RWPE1 (cell line): ENCODE results near the gene MOB3A.
A peak's percentile ranks its signal among the peaks of the same experiment; 100 is the strongest.
"Not testable (repeated sequence)": the region's sequence is repeated elsewhere in the genome, so short reads cannot be mapped to it uniquely, and the experiment has no call there.

Experiments used
- CTCF ChIA-PET: fragments of 350-600 bp; sonication (Branson Sonifier 250); formaldehyde crosslinking; extraction: SDS; loops from one replicate; lab custom pipeline; 2021; lab: Yijun Ruan, JAX
- POLR2A ChIA-PET: fragments of 400-600 bp; formaldehyde crosslinking; extraction: SDS; loops from one replicate; lab custom pipeline; 2020; ENCODE audit warnings: antibody characterized with exemption; ENCODE audit not compliant: low non-redundant PET; lab: Yijun Ruan, JAX
- DNase-seq: peaks from one replicate; pipeline ENCODE4 v3.0.0; 2012; ENCODE audit warnings: low spot score
- H3K27ac ChIP-seq: fragments of 450-650 bp; 2 replicates; pipeline ENCODE4 v1.5.1; 2017
- CTCF ChIP-seq: fragments of 450-650 bp; conservative IDR thresholded peaks from 2 replicates; pipeline ENCODE4 v1.5.1; 2017; ENCODE audit warnings: low read depth, mild to moderate bottlenecking

MOB3A gene

DNA sequence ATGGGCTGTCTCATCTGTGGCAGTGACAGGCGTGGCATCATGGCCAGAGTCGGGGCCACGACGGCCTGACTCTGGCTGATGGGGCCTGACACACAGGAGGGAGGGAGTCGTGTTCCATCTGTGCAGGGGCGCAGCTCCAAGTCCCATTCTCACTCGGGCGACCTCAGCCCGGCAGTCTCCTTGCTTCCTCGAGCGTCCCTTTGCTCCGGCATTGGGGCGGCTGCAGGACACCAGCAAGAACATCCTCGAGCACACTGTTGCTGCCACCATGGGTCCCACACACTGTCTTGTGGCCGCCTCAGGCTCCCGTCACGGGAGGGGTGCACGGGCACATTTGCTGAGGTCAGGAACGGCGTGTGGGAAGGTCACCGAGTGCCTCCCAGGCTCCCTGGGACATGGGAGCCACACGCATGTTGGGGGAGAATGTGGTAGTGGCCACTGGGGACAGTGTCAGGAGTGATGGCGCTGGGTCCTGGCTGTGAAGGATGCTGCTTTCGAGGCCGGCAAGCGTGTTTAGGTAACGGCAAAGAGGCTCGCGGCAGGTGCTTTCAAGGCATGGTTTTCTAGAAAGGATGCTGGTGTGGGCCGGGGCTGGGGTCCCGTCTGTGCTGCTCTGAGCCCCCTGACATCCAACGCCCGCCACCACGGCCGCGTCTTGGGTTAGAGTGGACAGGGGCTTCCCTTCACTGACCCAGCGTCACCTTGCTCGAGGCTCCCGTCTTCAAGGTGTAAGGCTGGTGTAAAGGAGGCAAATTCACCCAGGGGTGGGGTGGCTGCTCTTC is 4.0 kb upstream of the MOB3A start:
- POLR2A ChIA-PET: no interaction called here
- no peak for DNase-seq
- no peak for TF ChIP-seq CTCF
- CTCF ChIA-PET: no interaction called here
- peak overlapping the region; percentile 98 for H3K27ac ChIP-seq

GRCh38 chr19:2099054-2099501 is 3.0 kb upstream of the MOB3A start:
- peak overlapping the region; percentile 98 for H3K27ac ChIP-seq
- no peak for TF ChIP-seq CTCF
- ChIA-PET CTCF (no interaction called here), POLR2A (no interaction called here)
- DNase-seq: no peak

- H3K27ac ChIP-seq: peak overlapping the region; percentile 98
- DNase-seq: no peak
- no peak for TF ChIP-seq CTCF
- ChIA-PET CTCF (no interaction called here), POLR2A (no interaction called here)
These were observed 1.8 kb upstream of the MOB3A start for GRCh38 chr19:2097886-2098327.

- no peak for TF ChIP-seq CTCF
- ChIA-PET CTCF (interaction anchor here (0.7 kb wide), 1 partner anchor 228 kb away, joined by 5 read pairs; no protein-coding TSS in a partner anchor), POLR2A (no interaction called here)
- H3K27ac ChIP-seq: peak overlapping the region; percentile 98
- DNase-seq: no peak
These were observed 1.2 kb upstream of the MOB3A start for GRCh38 chr19:2097203-2097885.

DNA sequence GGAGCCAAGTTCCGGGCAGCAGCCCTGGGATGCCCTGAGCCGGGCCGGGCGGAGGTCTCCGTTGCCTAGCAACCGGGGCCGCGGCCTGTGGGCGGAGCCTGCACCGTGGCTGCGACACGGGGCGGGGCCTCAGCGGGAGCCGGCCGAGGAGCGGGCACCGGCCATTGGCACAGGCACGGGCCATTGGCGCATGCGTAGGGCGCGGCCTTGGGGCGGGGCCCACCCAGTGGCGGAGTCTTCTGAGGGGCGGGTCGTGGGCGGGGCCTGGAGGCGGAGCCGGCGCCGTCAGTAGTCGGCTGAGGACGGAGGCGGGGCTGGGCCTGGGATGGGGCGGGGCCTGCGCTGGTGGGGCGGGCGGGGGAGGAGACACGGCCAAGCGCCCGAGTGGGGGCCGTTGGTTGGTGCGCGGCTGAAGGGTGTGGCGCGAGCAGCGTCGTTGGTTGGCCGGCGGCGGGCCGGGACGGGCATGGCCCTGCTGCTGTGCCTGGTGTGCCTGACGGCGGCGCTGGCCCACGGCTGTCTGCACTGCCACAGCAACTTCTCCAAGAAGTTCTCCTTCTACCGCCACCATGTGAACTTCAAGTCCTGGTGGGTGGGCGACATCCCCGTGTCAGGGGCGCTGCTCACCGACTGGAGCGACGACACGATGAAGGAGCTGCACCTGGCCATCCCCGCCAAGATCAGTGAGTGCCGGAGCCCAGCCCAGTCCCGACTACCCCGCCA is 515 bp upstream of the MOB3A start, which contains the start of gene IZUMO4:
Gene IZUMO4 (plus strand): TSS at position 436 of the 723 bp plus-strand sequence. CDS start 31 bp downstream, at position 467.
- CTCF ChIA-PET: interaction anchor here (0.7 kb wide), 1 partner anchor 229 kb away, joined by 5 read pairs; no protein-coding TSS in a partner anchor
- POLR2A ChIA-PET: no interaction called here
- H3K27ac ChIP-seq: peak within 1 kb of the TSS; percentile 98
- peak; percentile 66 for TF ChIP-seq CTCF
- DNase-seq: peak; percentile 96

DNA sequence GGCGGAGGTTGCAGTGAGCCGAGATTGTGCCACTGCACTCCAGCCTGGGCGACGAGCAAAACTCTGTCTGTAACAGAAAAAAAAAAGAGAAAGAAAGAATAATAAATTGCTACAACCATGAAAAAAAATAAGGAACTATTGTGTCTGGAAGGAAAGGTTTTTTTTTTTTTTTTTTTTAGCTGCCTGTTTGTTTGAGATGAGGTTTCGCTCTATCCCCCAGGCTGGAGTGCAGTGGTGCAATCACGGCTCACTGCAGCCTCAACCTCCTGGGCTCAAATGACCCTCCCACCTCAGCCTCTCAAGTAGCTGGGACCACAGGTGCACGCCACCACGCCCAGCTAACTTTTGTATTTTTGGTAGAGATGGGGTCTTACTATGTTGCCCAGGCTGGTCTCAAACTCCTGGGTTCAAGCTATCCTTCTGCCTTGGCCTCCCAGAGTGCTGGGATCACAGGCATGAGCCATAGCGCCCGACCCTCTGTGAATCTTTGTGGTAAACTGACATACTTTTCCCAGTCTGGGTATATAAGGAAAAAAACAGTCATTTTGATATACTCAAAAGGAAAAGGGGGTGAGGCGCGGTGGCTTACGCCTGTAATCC is 4.1 kb downstream of the MOB3A start:
- DNase-seq, CTCF ChIA-PET: not testable (repeated sequence)
- POLR2A ChIA-PET: interaction anchor here (0.7 kb wide), 1 partner anchor 1306 kb away, joined by 3 read pairs; no protein-coding TSS in a partner anchor
- H3K27ac ChIP-seq: peak overlapping the region; percentile 98
